Germinal center (tissue), 1 donor: Measurements from ENCODE around the gene CNPY1.
A peak's percentile ranks its signal among the peaks of the same experiment; 100 is the strongest.

Experiments
- DNase-seq: peaks from one replicate; pipeline ENCODE4 v3.0.0; 2012; ENCODE audit warnings: mixed read lengths, low spot score

The CNPY1 gene

DNA sequence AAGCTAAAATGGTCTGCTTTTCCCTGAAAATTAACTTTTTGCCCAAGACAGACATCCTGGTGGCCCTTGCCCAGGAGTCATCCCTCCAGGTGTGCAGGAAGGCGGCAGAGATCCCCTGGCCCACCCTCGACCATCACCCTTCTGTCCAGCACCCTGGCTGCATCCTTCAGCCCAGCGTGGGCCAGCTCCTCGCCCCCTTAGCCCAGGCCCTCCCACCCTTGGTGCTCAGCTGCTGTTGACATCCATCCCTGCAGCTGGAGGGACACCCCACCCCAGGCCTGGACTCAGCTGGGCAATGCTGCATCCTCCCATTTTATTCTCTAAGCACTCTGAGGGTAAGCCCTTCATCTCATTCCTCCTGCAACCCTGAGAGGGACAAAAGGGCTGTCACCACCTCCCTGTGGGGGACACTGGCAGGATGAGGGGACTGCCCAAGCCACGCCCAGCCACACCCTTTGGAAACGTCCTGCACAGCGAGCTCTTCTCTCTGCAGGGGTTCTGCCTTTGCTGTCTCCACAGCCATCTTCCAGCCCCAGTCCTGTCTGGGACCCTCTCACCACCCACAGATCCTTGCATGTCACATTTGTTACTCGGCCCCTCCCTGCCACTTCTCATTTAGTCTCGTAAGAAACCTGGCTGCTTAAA, 57.8 kb downstream of the CNPY1 start:
- no peak for DNase-seq

DNA sequence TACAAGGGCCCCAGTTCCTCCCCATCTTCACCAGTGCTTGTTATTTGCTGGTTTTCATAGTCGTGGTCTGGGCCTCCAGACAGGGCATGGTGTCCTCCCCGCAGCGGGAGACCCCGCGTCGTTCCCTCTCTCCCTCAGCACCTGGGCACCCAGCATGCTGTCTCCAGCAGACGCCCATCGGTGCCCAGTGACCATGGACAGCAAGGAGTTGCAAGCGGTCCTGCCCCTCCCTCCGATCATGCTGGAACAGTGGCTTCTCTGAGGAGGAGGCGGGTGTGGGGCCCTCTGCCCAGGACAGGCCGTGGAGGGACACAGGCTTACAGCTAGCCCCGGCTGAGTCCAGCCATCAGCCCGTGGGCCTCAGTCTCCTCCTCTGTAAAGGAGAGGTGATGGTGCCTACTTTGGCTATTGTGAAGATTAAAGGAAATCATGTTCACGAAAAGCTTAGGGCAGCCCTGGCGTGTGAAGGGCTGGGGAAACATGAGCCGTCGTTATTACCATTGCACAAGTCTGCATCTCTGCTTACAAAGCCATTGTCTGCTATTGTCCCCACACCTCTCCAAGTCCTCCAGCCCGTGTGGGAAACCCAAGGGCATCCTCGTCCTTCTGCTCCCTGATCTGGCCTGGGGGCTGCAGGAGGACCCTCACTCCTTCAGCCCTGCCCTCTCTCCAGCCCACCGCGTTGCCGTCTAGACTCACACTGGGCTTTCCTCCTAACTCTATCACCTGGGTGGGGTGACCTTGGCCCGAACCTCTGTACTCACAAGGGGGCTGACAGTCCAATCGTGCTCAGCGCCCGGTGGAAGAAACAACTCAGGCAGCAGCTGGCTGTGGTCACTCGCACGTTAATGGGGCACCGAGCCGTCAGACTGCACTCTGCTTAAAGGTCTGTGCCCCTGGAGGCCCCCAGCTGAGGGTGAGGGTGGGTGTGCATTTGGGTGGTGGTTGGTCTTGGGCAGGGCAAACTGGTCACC, 58.6 kb downstream of the CNPY1 start:
- DNase-seq: no peak

DNA sequence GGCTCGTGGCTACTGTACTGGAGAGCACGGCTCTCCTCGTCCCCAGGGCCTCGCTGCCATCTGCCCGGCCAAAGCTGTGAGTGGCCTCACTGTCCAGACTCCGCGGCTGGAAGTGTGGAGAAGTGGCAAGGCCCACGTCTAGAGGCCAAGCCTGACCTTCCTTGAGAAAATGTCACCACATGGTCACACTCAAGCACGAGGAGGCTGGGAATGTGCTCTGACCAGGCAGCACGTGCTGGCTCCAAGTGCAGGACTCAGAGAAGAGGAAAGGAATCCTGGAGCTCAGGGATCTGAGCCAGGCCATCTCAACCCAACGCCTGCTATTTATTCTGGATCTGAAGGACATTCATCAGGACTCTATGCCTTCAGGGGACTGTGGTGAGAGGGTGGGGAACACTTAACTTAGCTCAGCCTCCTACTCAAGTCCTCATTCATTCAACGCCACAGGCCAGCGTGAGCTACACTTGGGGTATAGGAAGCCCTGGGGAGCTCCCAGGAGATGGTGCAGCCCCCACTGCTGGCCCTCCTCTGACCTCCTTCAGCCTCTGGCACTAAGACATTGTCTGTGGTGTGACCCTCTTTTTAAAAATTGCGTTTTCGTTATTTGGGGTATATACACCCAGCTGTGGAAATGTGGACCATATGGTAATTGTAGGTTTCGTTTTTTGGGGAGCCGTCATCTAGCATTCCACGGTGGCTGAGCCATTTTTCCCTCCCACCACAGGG, 59.4 kb downstream of the CNPY1 start:
- DNase-seq: no peak

DNA sequence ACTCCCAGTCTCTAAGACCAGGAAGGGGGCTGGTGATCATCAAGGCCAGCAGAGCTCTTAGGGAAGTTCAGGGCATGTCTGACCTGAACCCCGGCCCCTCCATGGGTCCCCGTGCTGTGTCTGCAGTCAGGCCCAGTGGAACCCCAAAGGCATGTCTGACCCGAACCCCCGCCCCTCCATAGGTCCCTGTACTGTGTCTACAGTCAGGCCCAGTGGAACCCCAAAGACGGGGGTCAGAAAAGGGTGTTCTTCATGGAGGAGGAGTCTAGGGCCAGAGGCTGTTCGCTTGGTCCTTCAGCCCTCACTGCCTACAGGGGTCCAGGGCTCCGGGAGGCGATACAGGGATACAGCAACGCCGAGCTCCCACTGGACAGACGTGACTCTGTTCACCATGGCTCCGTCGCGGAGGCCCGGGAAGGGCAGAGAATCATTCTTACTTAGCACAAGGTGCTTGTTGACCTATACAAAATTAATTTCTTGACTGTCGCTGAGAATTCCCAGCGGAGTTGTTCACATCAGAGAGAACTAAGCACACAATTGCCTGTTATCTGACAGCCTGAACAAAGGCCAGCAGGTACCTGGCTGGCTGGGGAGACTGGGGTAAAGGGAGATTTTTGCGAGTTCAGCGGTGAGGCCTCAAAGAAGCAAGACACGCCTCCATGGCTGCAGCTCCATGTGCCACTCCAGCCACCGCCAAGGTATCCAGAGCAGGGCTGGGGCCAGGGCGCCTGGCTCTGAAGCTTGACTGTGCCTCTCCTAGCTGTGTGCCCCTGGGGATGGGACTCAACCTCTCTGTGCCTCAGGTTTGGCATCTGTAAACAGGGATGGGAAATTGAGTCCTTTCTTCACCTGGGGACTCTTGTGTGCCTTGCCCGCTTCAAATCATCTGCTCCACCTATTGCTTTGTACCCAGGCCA, 61.6 kb downstream of the CNPY1 start:
- no peak for DNase-seq

DNA sequence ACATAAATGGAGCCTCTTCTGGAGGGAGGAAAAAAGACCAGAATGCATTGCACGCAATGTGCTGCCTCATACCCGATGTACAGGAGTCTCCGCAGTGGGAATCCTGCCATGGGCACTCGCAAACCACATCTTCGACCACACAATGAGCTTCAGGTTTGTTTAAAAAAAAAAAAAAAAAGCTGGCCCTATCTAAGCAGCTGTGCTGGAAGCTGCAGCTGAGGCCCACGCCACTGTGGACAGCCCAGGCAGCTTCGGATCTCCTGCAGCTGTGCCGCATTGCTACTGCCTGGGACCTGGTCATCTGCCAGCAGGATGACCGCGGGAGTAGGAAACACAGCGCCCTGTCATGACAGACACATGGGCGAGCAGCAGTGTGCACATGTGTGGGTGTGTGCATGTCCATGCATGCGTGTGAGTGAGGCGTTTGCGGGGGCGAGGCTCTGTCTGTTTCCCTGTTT, 62.5 kb downstream of the CNPY1 start:
- DNase-seq: no peak

DNA sequence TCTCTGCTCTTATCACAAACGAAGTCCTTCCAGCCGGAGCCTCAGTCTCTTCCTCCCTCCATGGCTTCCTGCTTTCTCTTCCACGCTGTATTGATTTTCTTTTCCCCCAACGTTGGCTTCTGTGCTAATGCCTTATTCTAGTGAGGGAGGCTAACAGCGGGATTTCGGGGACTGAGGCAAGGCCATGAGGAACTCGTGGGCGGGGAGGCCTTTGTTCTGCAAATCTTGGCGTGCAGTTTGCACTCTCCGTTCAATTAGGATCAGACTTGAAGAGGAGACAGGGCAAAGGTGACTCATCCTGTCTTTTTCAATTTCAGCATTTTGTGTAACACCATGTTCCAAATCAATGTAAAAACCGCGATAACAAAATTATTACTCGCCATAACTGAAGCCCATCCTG, 63.1 kb downstream of the CNPY1 start:
- no peak for DNase-seq

DNA sequence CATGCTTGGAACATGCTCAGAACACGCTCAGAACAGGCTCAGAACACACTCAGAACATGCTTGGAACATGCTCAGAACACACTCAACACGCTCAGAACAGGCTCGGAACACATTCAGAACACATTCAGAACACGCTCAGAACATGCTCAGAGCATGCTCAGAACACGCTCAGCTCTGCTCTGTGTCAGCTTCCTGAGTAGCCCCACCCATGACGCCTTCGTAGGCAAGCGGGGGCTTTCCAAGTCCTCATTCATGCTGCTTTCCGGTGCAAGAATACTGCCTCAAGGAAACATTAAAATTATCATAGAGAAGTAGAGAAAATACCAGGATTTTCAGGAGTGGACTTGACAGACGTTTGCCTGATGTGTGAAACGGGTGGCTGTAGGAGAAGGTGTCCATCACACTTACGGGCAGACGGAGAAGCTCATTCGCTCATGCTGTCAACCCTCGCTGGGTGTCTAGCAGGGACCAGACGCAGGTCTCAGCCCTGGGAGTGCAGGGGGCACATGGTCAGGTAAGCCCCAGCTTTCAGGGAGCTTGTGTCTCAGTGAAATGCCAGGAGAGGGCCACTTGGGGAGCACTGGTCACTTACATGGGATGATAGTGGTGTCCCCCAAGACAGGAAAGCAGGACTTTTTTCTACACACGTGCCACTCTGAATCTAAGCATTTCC, 63.7 kb downstream of the CNPY1 start:
- DNase-seq: no peak

DNA sequence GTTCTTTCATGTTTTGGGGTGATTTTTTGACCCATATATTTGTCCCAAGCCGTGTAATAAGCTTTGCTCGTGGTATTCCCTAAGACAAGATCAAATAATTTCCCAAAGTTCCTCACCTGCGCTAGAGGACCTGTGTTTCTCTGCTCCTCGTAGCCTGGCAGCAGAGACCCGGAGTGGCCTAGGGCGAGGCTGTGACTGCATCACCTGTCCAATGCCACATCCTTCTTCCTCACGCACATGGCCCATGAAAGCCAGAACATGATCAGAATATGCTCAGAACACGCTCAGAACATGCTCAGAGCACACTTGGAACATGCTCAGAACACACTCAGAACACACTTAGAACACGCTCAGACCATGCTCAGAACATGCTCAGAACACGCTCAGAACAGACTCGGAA, 64.6 kb downstream of the CNPY1 start:
- DNase-seq: no peak

DNA sequence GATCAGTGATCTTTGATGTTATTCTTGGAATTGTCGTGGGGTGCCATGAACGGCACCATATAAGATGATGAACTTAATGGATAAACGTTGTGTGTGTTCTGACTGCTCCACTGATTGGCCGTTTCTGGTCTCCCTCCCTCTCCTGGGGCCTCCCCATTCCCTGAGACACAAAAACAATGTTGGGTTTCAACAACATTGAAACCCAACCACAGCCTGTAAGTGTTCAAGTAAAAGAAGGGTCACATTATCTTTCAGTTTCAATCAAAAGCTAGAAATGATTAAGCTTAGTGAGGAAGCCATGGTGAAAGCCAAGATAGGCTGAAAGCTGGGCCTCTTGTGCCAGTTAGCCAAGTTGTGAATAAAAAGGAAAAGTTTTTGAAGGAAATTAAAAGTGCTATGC, 68.9 kb downstream of the CNPY1 start:
- no peak for DNase-seq

DNA sequence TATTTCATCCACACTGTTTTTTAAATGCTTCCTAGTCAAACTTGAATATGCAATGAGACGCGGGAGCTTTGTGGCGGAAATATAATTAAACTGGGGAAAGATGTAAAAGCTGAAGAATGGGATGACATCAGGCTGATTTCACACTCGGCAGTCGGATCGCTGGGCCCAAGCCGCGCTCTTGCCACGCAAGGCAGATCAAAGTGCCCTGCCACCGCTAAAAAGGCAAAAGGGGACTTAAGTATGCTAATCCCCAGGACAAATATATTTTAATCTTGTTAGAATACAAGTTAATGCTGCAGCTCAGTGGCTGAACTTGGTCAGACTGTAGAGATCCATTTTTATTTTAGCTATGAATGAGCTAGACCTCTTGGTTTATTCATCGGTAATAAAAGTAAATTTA, 74.6 kb downstream of the CNPY1 start:
- no peak for DNase-seq

DNA sequence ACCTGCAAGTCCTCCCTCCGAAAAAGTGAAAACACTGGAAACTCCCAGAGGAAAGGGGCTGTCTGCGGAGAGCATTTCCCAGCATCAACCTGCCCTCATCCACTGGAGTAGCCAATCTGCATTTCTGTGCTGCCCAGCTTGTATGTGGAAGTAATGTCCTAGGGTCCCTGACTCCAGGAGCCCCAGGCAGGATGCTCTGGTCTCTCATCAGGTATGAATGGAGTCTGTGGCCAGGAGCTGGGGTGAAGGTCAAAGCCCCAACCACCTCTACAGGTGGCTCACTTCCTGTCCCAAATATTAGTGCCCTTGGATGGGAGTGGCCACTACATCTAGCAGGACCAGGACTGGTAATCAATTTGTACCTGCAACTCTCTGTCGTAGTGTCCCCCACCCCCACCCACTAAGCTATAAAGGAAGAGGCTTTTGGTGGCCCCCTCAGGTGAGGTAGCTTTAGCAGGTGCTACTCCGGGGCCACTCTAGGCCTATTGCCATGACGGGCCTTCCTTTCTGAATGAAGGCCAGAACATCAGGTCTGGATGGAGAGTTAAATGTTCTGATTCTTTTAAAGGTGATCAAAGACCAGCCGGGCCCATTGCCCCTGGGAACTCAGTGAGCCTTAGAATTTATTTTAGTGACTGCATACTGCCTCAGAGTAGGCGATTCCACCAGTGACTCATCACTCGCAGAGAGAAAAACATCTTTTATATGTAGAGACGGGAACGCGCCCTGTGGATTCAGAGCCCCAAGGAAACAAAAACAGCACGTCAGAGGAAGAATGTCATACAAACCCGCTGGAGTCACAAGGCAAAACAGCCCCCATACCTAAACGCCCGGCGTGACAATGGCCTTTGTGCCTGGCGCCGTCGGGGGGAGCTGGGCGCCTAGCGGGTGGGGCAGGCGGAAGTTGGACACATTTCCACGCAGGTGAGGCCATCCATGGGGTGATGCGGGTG, 75.4 kb downstream of the CNPY1 start:
- no peak for DNase-seq

DNA sequence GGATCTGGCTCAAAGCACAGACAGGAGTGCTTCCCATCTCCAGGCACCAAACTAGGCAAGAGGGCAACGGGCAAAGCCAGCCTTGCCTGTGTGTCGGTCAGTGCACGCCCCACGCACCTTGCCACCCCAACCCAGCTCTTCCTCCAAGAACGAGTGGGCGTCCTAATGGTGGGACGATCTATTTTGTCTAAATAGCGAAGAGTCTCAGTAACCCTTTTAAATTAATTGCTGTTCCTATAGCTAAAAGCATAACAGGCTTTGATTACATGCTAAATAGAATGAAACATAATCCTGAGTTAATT, 76.2 kb downstream of the CNPY1 start:
- DNase-seq: no peak

DNA sequence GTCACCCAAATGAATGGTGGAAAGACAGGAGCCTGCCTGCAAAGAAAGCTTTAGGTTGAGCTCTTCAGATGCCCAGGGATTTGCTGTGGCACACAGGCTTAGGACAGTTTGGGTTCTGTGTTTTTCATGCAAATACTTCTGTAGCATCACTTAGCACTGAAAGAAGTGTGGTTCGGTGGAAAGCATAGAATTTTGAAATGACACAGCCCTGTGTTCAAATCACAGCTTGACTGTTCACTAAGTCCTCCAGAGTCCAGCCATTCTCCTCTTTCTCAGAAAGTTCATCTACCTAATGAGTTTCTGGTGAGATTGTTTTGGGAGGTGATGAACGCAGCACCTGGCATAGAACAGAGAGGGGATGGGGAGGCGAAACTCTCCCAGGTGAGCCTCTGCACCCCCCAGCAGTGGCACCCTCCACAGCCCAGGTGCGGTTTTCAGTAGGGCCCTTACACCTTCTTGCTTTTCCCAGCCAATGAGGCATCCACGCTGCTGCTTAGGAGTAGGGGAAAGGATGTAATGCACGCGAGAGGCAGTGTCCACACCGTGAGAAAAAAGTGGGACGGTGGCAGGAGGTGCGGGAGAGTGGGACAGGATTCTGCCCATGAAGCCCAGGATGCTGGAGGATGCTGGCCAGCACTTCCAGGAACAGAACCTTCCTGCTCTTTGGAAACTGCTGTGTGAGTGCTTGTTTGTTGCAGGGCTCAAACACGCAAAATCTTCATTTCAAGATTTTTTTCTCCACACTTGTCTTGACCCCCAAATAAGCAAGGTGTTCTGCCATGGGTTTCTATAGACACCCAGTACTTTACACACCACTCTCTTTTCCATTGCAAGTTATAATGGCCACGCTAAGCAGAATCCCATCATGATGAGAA, 76.8 kb downstream of the CNPY1 start:
- DNase-seq: no peak

DNA sequence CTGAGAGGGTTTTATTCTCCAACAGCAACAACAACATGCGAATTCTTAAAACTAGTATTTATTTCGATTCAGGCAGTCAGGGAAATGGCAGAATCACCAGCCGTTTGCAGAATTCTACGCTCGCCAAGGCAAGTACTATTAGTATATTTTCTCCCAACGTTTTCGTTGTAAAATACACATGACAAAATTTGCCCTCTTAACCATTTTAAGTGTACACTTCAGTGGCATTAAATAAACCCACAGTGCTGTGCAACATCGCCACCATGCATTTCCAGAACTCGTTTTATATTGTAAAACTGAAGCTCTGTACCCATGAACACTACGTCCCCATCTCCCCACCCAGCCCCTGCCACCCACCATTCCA, 77.6 kb downstream of the CNPY1 start:
- DNase-seq: no peak

DNA sequence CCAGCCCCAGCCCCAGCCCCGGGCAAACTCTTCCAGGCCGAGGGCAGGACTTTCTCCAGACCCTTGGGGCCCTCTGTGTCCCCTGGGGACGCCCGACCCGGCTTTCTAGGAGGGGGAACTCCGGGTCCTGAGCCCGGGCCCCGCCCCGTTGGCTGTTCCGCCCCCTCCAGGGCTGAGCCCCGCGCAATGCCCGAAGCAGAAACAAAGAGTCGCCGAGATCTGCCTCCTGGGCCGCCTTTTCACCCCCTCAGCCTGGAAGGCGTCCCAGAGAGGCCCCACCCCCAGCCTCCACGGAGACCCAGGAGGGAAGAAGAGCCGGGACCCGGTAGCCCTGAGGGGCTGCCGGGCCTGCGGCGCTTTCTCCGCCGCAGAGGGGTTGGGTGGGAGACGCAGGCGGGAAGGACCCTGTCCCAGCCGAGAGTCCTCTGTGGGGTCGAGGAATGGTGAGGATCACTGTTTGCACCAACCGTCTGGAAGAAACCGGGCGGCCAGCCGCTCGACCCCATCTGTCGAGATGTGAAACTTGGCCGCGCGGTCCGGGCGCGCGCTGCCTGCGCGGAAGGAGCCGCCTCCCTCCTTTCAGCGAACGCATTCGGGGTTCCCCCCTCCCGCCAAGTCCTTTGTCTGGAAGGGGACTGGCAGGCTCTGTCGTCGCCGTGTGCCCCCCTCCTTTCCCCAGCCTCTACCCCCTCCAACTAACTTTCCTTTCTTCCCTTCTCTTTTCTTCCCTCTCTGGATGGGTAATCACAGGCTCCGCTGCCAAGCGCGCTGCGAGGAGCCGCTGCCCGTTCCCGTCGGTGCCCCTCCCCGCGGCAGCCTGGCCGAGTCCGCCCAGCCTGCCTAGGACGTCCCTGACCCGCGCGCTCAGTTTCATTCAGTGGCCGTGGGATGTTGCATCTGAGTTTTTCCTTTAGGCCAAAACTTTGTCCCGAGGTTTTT, 78.2 kb downstream of the CNPY1 start:
- DNase-seq: no peak

DNA sequence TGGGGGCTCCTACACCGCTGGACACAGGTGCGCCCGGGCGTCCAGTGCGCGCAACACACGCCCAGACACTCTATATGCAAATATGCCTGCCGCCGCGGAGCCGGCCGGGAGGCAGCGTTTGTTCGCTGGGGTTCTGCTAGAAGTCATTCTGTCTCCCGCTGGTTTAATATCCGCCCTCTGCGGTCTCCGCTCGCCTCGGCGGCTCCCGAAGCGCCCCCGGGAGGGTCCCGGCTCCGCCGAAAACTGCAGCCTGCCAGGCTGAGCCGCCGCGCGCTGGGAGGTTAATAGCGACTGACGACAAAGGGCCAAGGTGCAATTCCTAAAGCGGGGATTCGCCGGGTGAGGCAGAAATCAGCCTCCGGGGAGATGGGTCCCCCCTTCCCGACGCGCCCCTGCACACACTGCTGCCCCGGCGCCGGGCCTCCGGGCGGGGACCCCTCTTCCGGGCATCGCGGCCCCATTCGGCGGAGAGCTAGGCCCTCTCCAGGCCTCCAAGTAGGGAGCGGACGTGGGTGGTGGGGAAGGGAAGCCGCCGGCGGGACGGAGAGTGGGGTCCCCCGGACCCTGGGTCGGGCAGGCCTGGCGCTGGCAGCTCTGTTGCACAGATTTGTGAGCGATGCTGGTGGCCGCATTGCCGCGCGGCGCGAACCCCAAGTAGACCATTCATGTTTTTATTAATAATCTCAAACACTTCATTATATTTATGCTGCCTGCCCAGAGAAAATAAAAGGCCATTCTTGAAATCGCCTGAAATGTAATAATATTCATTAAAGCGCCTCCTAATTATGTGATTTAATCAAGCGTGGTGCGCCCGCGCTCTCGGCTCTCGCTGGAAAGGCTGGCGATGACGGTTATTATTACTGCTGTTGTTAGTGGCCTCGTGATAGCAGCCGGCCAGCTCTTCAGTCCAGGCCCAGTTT, 79.3 kb downstream of the CNPY1 start:
- peak; percentile 63 for DNase-seq
